Endodermal cell (in vitro differentiated cells): Measurements from ENCODE around the gene ZNF473. TPM values are rescaled to one million over a fixed set of nuclear protein-coding genes. Genes with fewer than 3 reads are reported as not detected.

Source experiments
- DNase-seq: peaks from one replicate; pipeline ENCODE4 v3.0.0-alpha.2; 2017
- H3K27ac ChIP-seq: 2 replicates; pipeline ENCODE4 v1.5.1; 2013; ENCODE audit warnings: mild to moderate bottlenecking, low read depth, low read length, moderate library complexity
- H3K27me3 ChIP-seq: 2 replicates; pipeline ENCODE4 v1.6.1; 2013; ENCODE audit warnings: mild to moderate bottlenecking, low read length, moderate library complexity; ENCODE audit not compliant: insufficient read depth, control insufficient read depth, poor library complexity, severe bottlenecking
- H3K36me3 ChIP-seq: 2 replicates; pipeline ENCODE4 v1.7.0; 2013; ENCODE audit warnings: mild to moderate bottlenecking, low read length, moderate library complexity; ENCODE audit not compliant: control insufficient read depth, insufficient read depth
- H3K4me1 ChIP-seq: one replicate; pipeline ENCODE4 v1.7.0; 2013; ENCODE audit warnings: low read length; ENCODE audit not compliant: control insufficient read depth, insufficient read depth
- H3K4me3 ChIP-seq: 2 replicates; pipeline ENCODE4 v1.5.1; 2013; ENCODE audit warnings: mild to moderate bottlenecking, low read length, moderate library complexity
- H3K9ac ChIP-seq: 2 replicates; pipeline ENCODE4 v1.6.1; 2013; ENCODE audit warnings: mild to moderate bottlenecking, low read length, moderate library complexity; ENCODE audit not compliant: poor library complexity, severe bottlenecking; ENCODE audit errors: extremely low read depth
- H3K9me3 ChIP-seq: 2 replicates; pipeline ENCODE4 v1.6.1; 2013; ENCODE audit warnings: mild to moderate bottlenecking, low read length, moderate library complexity; ENCODE audit not compliant: control insufficient read depth
- H3K27ac Mint-ChIP-seq: 2 replicates; pipeline ENCODE4 v1.8.0; 2020; ENCODE audit warnings: mixed read lengths
- H3K27me3 Mint-ChIP-seq: 2 replicates; pipeline ENCODE4 v1.8.0; 2021; ENCODE audit warnings: mild to moderate bottlenecking, mixed read lengths; ENCODE audit not compliant: insufficient read depth
- H3K36me3 Mint-ChIP-seq: 2 replicates; pipeline ENCODE4 v1.8.0; 2020; ENCODE audit warnings: low read depth, mixed read lengths
- H3K4me1 Mint-ChIP-seq: 2 replicates; pipeline ENCODE4 v1.8.0; 2020; ENCODE audit warnings: mixed read lengths
- H3K4me3 Mint-ChIP-seq: 2 replicates; pipeline ENCODE4 v1.8.0; 2020; ENCODE audit warnings: mild to moderate bottlenecking, moderate library complexity, mixed read lengths
- H3K9me3 Mint-ChIP-seq: 2 replicates; pipeline ENCODE4 v1.8.0; 2020; ENCODE audit warnings: mild to moderate bottlenecking, mixed read lengths
- WGBS, 2 experiments: methylation state at CpG; one replicate each; pipeline versions ENCODE4 v1.1.5 to v1.1.7; 2013; ENCODE audit warnings: missing lambda C conversion rate in 2 of 2, mixed read lengths in 1 of 2; ENCODE audit not compliant: insufficient coverage in 1 of 2, insufficient read length in 1 of 2; 5-methylcytosine and 5-hydroxymethylcytosine counted together
- total RNA-seq, 2 donors: library from RNA; stranded (reverse); fragmentation: NEBNext Ultra II Directional in 1 of 2; extraction: Animal tissue kit (Norgen Biotek cat#: 25700) in 1 of 2; gene quantifications; 2 replicates in 1 of 2; 3 replicates in 1 of 2; pipeline ENCODE4 v1.2.1, GENCODE V29; 2021
- TF ChIP-seq, protein P1 (sequence below): fragments of 200-600 bp; sonication (generic); conservative IDR thresholded peaks from 2 replicates; pipeline ENCODE4 v1.5.0; 2021; ENCODE audit warnings: antibody characterized with exemption, mild to moderate bottlenecking

ZNF473 gene
- total RNA-seq, 2 donors from 2014 or later: 9.5 to 12.0 TPM

- Mint-ChIP-seq H3K27me3 (no peaks in the 10 kb centered on the region), H3K27ac (no peak overlapping the region), H3K9me3 (no peaks in the 10 kb centered on the region), H3K4me1 (no peaks in the 10 kb centered on the region), H3K36me3 (peaks cover 52% of the 10 kb centered on the region), H3K4me3 (no peak overlapping the region)
- no peaks in the 10 kb centered on the region for H3K9me3 ChIP-seq
- peaks cover 40% of the 10 kb centered on the region for H3K36me3 ChIP-seq
- no peaks in the 10 kb centered on the region for H3K4me1 ChIP-seq
- H3K27me3 ChIP-seq: no peaks in the 10 kb centered on the region
- no peak overlapping the region for H3K9ac ChIP-seq
- TF ChIP-seq, protein P1, sequence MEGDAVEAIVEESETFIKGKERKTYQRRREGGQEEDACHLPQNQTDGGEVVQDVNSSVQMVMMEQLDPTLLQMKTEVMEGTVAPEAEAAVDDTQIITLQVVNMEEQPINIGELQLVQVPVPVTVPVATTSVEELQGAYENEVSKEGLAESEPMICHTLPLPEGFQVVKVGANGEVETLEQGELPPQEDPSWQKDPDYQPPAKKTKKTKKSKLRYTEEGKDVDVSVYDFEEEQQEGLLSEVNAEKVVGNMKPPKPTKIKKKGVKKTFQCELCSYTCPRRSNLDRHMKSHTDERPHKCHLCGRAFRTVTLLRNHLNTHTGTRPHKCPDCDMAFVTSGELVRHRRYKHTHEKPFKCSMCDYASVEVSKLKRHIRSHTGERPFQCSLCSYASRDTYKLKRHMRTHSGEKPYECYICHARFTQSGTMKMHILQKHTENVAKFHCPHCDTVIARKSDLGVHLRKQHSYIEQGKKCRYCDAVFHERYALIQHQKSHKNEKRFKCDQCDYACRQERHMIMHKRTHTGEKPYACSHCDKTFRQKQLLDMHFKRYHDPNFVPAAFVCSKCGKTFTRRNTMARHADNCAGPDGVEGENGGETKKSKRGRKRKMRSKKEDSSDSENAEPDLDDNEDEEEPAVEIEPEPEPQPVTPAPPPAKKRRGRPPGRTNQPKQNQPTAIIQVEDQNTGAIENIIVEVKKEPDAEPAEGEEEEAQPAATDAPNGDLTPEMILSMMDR: no peak
- H3K4me3 ChIP-seq: no peak overlapping the region
- DNase-seq: no peak
- H3K27ac ChIP-seq: no peak overlapping the region
- WGBS, 2 experiments: 95 to 96% methylated on average over 11 to 12 of the region's 12 CpGs
Measured at GRCh38 chr19:50005428-50005827, 20.4 kb upstream of the ZNF473 start.

DNA sequence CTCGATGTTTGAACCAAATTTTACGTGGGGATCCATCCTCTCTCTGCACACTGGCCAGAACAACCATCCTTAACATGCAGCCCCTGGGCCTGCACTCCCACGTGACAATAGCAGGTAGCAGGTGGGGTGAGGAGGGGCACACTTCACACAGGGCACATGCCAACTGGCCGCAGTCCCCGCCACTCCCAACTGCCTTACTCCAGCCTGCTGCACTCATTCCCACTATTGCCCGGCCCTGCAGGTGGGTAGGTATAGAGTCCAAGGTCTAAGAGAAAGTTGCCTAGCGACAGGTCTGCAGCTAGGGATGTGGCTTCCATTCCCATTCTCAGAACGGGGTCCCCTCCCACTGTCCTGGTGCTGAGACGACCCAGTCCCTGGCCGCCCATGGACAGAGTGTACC, 18.6 kb upstream of the ZNF473 start:
- TF ChIP-seq, protein P1: no peak

GRCh38 chr19:50007947-50008346, 17.9 kb upstream of the ZNF473 start:
- no peaks in the 10 kb centered on the region for H3K4me1 Mint-ChIP-seq
- H3K27ac Mint-ChIP-seq: no peak overlapping the region
- Histone ChIP-seq H3K36me3 (peaks cover 30% of the 10 kb centered on the region), H3K4me1 (no peaks in the 10 kb centered on the region), H3K9ac (no peak overlapping the region), H3K27ac (no peak overlapping the region), H3K27me3 (no peaks in the 10 kb centered on the region), H3K4me3 (no peak overlapping the region), H3K9me3 (no peaks in the 10 kb centered on the region)
- 84 to 95% methylated on average over 2 of the region's 2 CpGs for WGBS, 2 experiments
- no peak for DNase-seq
- TF ChIP-seq, protein P1: no peak
- H3K9me3 Mint-ChIP-seq: no peaks in the 10 kb centered on the region
- H3K36me3 Mint-ChIP-seq: peaks cover 48% of the 10 kb centered on the region
- H3K4me3 Mint-ChIP-seq: no peak overlapping the region
- no peaks in the 10 kb centered on the region for H3K27me3 Mint-ChIP-seq

More for the DNA sequence above, 18.6 kb upstream of the ZNF473 start:
- Histone ChIP-seq H3K27me3 (no peaks in the 10 kb centered on the region), H3K4me1 (no peaks in the 10 kb centered on the region), H3K4me3 (no peak overlapping the region), H3K9ac (no peak overlapping the region), H3K9me3 (no peaks in the 10 kb centered on the region), H3K36me3 (peaks cover 33% of the 10 kb centered on the region), H3K27ac (no peak overlapping the region)
- no peak overlapping the region for H3K27ac Mint-ChIP-seq
- peaks cover 49% of the 10 kb centered on the region for H3K36me3 Mint-ChIP-seq
- H3K4me1 Mint-ChIP-seq: no peaks in the 10 kb centered on the region
- no peaks in the 10 kb centered on the region for H3K9me3 Mint-ChIP-seq
- DNase-seq: no peak
- H3K27me3 Mint-ChIP-seq: no peaks in the 10 kb centered on the region
- H3K4me3 Mint-ChIP-seq: no peak overlapping the region
- 96 to 100% methylated on average over 2 to 10 of the region's 10 CpGs for WGBS, 2 experiments
